Astrocyte of the spinal cord (primary cell): ENCODE measurements around the gene UXS1.

Source experiments
- DNase-seq: peaks from one replicate; pipeline ENCODE4 v3.0.0; 2011; ENCODE audit warnings: low read depth, low spot score
- H3K4me3 ChIP-seq: 2 replicates; pipeline ENCODE4 v1.5.1; 2011; ENCODE audit warnings: low read depth, mild to moderate bottlenecking, low read length, moderate library complexity
- in situ Hi-C: cut with HindIII; loops from 2 replicates; pipeline ENCODE4 v1.10.0; 2017; ENCODE audit warnings: low sequenced_read_pairs
- TF ChIP-seq, protein P1 (sequence below): IDR thresholded peaks from 2 replicates; pipeline ENCODE4 v1.5.1; 2012; ENCODE audit warnings: low read depth, mild to moderate bottlenecking, low read length, inconsistent platforms

The UXS1 gene

GRCh38 chr2:106157416-106157815, 36.7 kb downstream of the UXS1 start:
- no peak overlapping the region for H3K4me3 ChIP-seq
- TF ChIP-seq, protein P1, sequence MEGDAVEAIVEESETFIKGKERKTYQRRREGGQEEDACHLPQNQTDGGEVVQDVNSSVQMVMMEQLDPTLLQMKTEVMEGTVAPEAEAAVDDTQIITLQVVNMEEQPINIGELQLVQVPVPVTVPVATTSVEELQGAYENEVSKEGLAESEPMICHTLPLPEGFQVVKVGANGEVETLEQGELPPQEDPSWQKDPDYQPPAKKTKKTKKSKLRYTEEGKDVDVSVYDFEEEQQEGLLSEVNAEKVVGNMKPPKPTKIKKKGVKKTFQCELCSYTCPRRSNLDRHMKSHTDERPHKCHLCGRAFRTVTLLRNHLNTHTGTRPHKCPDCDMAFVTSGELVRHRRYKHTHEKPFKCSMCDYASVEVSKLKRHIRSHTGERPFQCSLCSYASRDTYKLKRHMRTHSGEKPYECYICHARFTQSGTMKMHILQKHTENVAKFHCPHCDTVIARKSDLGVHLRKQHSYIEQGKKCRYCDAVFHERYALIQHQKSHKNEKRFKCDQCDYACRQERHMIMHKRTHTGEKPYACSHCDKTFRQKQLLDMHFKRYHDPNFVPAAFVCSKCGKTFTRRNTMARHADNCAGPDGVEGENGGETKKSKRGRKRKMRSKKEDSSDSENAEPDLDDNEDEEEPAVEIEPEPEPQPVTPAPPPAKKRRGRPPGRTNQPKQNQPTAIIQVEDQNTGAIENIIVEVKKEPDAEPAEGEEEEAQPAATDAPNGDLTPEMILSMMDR = no peak
- in situ Hi-C loops = no loop called here
- no peak for DNase-seq

DNA sequence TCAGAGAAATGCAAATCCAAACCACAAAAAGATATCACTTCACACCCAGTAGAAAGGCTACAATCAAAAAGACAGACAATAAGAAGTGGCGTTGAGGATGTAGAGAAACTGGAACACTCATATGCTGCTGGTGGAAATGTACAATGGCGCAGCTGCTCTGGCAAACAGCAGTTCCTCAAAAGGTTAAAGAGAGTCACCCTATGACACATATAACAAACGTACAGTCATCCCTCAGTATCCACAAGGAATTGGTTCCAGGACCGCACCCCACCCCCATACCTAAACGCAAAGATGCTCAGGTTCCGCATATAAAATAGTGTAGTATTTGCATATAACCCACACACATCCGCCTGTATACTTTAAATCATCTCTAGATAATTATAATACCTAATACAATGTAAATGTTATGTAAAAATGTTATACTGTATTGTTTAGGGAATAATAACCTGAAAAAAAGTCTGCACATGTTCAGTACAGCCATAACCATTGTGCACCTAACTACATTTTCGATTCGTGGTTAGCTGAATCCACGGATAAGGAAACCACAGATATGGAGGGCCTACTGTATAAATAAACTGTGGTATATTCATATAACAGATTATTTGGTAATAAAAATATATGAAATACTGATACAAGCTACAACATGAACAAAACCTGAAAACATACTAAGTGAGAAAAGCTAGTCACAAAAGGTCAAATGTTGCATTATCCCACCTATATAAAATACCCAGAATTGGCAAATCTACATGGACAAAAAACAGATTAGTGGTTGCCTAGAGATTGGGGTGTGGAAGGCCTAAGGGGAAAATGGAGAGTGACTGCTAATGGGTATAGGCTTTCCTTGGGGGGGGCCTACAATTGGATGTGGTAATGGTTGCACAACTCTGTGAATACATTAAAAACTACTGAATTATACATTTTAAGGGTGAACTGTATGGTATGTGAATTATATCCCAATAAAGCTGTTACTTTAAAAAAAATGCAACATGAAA, 37.5 kb downstream of the UXS1 start:
- TF ChIP-seq, protein P1 = no peak
- H3K4me3 ChIP-seq = no peak overlapping the region
- in situ Hi-C loops = no loop called here
- peak; percentile 70 for DNase-seq

GRCh38 chr2:106153781-106154180, 40.3 kb downstream of the UXS1 start:
- DNase-seq = no peak
- no peak overlapping the region for H3K4me3 ChIP-seq
- in situ Hi-C loops = no loop called here
- TF ChIP-seq, protein P1 = no peak

- in situ Hi-C loops = no loop called here
- peak; percentile 16 for DNase-seq
- H3K4me3 ChIP-seq = no peak overlapping the region
- TF ChIP-seq, protein P1 = no peak
These were observed 46.4 kb downstream of the UXS1 start for GRCh38 chr2:106147665-106148064.

- in situ Hi-C loops = no loop called here
- H3K4me3 ChIP-seq = no peak overlapping the region
- peak; percentile 50 for DNase-seq
These were observed 46.9 kb downstream of the UXS1 start for GRCh38 chr2:106147159-106147558.

GRCh38 chr2:106144621-106145331, 49.3 kb downstream of the UXS1 start:
- TF ChIP-seq, protein P1 = no peak
- in situ Hi-C loops = no loop called here
- peak; percentile 58 for DNase-seq
- H3K4me3 ChIP-seq = no peak overlapping the region

More at GRCh38 chr2:106147159-106147558, 46.9 kb downstream of the UXS1 start:
- TF ChIP-seq, protein P1 = no peak
